Amygdala (tissue), 56 donors: ENCODE measurements around the gene GRID1.

ENCODE experiments used
- DNase-seq, 56 donors: peaks; one replicate each; lab custom pipeline; 2025; lab: John Stamatoyannopoulos, UW

GRID1 gene

DNA sequence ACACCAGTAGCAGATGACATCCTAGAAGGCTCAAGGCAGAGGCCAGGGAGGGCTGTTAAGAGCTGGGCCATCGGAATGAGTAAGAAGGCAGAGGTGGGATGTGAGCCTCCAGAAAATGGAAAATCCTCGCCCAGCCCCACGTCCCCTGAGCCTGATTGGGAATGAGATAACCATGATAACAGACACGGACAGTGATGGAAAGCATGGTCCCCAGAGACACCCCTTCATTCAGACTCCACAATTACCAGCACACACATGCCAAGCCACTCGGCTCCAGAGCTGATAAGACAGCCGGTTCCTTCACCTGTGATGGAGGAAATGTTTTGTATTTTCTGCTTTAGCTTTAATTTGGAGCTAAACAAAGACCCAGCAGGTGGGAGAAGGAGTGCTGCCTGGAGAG is 106.0 kb downstream of the GRID1 start:
- no peak for DNase-seq

DNA sequence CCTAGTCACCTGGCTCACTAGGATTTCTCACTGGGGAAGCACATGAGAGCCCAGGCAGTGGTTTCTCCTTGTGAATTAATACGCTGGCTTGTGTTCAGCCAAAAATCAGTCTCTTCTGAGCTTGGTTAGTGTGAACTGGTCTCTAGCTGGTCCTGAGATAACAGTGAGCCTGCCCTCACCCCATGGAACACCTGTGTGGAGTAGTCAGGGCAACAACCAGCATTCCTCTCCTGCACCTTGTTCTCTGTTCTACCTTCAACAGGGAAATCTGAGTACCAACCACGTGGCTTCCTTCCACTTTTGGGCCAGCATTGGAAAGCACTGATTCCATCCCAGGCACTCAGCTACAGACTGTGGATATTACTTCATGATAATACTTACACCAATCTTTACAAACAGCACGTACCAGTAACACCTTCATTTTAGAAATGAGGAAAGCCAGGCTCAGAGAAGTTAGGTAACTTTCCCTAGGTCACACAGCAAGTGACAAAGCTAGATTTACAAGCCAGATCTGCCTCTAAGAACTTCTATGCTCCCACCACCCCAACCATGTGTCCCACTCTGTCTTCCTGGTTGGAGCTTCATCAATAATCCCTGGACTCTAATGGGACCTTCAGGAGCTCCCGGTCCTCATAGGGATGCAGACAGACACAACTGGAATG is 106.6 kb downstream of the GRID1 start:
- no peak for DNase-seq

DNA sequence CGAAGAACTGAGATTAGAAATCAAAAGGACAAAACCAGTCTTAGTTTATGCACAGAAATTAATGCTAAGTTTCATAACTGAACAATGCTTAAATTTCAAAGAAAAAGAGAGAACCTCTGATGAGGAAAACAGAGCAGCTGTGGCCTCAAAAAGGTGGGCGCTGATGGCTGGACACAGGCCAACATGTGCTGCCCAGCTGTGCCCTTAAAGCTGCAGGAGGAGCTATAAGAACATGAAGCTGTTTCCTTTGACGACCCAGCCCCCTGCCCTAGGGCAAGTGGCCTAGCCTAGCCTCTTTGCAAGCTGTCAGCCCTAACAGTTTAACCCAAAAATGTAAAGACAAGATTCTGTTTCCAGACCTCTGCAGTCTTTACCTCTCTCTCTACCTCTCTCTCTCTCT is 107.7 kb downstream of the GRID1 start:
- no peak for DNase-seq

DNA sequence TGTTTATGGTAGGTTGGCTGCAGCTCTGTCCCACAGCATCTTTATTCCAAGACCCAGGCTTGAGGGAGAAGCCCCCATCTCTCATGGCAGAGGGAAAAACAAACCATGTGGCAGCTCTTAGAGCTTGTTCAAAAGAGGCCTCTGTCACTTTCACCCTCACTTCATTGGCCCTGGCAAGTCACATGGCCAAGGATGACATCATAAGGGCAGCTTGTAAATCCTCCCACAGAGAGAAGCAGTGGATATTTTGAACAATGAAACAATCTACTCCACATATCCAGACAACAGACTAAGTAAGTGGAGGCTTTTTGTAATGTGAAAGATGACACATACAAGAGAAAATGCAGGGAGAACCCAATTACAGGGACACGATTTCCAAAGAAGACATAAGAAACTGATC is 108.1 kb downstream of the GRID1 start:
- peak in 45 of 56 donors; percentile 11 to 89 (median 57) for DNase-seq

DNA sequence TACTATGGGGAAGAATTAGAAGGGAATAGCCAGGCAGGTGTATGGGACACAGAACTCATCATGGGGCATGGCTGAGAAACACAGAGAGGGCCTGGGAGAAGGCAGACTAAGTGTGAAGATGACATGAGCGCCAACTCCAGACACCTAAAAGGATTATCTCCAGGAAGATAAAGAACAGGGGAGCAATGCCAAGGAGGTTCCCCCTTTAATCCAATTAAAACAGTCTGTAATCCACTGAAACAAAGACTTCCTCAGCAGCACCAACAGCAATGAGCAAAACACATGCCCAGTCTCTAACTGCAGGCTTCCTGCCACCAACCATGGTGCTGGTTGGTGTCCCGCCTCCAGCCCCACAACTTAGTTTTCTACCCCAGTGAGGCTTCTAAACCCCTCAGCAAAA is 108.9 kb downstream of the GRID1 start:
- no peak for DNase-seq

DNA sequence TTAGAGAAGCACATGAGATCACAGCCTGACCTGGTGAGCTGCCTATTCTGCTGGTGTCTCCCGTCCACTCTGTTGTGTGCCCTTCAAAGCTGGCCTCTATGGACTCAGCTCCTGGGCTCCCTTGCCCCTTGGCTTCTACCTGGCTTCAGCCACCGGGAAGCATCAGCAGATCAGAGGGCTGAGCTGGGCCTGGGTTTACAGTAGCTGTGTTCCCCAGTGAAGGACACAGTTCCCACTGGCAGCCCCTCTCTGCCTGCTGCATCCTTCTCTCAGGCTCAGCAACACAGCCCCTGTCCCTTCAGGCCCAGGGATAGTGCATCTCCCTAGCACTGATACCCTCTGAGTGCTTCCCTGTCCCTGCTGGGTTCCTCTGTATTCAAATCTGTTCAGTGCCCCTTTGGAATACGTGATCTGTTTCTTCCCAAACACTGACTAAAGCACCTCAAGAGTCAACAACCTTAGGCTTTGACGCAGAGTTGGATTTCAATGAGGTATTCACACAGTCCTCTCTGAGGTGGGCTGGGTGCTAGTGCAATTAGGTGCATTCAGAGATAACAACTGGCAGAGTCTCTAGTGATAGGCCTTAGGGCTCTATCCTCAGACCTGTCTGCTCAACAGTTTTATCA is 109.8 kb downstream of the GRID1 start:
- DNase-seq, result no peak

DNA sequence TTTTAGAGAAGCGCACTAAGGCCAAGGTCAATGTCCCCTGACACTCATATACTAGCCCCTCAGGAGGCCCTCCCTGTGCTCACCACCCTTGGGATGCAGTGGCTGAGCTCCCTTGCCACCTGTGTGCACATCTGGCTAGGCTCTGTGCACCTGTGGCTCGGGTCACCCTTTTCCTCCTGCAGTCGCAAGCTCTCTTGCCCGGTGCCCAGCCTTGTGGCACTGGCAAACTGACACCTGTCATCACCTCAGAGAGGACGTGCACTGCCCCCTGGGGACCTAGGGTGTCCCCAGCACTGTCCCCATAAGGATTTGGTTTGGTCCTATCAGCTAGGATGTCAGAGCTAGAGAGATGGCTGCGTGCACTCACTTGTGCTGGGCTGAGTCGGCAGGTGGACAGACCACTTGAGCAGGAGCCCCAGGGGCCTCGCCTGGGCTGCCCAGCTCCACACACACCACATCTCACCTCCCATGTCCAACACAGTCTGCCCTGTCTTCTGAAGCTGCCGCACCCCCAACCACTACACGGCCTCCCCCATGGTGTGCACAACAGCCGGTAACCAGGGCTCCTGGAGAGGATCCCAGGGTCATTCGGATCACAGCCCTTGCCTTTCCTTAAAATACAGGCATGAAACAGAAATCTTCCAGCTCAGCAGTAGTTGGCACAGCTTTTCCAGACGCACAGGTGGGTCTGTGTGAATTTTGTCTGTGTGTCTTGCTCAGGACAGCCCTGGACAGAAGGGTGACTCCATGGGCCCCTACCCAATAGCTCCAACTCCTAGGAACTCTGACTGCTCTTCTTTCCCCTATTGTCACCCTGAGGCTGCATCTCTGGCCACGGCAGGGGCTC is 111.0 kb downstream of the GRID1 start:
- DNase-seq, result no peak

DNA sequence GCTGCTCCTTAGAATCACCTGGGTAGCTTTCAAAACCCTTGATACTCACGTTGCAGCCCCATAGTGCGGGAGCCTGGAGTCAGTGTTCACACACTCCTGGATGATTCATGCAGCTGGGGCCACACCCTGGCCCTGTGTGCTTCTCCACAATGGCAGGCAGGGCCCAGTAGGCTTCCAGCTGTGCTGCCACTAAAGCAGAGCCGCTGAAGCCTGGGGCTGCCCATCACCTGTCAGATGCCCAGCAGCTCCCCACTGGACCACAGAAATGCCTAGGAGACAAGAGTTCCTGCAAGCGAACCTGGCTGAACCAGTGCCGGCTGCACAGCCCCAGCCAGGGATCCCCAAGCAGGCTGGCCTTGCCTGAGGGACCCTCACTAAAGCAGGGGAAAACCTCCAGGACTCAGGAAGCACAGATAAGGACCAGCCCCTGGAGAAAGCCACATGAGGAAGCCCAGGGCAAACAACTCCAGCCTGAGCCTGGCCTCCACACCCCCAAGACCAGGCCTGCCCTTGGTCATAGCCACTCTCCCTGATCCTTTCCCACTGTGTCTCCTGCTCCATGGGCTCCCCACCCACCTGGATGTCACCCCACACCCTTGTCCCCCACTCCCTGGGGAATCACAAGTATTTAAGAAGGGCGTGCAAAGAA is 111.9 kb downstream of the GRID1 start:
- DNase-seq, result no peak

DNA sequence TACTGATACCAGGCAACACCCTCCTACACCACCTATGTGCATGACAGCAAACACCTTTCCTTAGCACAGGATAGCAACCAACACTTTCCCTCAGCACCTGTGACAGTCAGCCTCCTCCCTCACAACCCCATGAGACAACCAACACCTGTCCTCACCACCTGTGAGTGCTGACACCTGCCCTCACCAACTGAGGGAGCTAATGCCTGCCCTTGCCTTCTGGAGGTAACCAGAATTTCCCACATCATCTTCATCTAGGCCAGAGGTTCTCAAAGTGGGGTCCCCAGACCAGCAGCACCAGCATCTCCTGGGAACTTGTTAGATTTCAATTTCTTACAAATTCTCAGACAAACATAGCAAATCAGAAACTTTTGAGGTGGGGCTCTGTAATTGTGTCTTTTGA is 112.5 kb downstream of the GRID1 start:
- DNase-seq, result no peak

DNA sequence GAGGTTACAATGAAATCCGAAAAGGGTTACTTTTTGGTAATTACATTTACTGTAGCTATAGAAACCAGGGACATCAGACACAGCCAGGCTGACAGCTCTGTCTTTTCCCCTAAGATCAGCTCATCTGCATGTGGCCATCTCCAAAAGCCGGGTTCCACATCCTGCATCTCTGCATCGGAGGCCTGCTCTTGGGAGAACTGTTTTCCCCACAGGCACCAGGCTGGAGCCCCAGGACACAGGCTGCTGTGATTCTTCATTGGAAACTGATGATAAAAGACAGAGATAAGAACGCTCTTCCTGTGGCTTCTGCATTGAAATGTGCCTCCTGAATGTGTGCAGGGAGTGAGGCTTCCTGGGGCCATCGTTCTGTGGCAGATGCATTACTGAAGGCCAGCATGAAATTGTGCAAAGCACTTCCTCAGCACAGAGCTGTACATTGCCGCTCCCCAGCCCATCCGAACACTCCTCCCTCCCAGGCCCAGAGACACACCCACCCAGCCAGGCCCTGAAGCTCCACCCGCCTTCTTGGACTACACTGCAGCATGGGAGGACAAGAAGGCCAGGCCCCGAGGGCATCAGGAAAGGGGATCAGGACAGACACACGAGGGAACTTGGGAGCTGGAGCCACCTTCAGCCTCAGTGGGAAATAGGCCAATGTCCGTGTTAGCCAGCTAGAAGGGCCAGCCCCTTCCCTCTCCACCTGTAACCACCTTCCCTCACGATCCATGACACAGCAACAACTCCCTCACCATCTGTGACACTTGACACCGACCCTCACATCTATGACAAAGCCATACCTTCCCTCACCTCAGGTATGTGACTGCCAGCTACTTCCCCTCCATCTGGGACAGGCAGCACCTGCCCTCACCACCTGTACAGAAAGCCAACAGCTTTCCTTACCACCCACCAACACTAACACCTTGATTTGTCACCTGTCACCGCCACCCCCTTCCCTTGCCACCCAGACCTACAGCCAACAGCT is 113.2 kb downstream of the GRID1 start:
- DNase-seq, result no peak

DNA sequence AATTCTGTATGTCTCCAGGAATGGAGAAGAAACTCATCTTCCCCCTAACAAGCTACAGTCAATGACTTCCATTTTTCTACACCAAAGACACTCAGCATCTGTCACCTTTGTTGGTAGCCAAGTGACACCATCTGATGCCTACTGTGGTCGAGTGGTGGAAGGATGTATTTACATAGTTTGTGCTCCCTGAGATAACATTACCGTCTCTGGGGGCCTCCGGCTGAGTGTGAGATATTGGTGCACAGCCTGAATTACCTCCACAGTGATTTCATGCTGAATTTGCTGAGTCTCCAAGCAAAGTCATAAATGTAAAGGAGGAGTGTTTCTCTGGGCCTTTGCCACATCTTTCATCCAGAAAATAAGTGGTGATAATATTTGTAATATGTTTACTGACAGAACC is 114.0 kb downstream of the GRID1 start:
- no peak for DNase-seq

DNA sequence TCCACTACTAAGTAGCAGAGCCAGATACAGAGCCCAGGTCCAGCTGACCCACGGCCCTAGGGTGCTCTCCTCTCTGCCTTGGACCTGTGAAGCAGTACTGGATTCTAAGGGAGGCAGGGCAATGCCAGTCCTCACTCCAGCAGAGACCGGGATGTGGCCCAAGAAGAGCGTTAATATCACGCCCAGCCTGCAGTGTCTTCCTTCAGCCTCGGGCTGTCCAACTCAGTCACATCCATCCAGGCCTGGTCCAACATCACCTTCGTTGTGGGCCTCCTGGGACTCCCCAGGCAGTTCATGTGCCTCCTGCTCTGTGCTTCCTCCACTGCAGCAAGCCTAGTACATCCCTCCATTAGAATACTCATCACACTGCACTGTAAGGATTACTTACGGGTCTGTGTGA is 114.5 kb downstream of the GRID1 start:
- DNase-seq, result no peak

DNA sequence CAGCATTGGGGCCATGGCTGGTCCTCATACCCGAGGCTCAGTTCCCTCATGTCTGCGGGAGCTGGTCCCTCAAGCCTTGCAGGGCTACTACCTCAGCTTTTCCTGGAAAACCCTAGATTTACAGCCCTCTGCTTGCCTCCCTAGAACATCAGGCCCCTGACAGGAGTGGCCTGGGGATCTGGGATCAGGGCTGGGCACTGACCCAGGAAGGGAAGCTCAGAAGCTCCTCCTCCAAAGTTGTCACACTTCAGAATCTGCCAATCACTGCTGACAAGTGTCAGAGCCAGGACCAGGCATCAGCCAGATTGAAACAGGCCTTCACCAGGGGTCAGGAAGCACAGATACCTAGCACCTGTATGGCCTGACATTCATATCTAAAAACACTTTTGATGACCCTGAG is 115.2 kb downstream of the GRID1 start:
- DNase-seq, result no peak

DNA sequence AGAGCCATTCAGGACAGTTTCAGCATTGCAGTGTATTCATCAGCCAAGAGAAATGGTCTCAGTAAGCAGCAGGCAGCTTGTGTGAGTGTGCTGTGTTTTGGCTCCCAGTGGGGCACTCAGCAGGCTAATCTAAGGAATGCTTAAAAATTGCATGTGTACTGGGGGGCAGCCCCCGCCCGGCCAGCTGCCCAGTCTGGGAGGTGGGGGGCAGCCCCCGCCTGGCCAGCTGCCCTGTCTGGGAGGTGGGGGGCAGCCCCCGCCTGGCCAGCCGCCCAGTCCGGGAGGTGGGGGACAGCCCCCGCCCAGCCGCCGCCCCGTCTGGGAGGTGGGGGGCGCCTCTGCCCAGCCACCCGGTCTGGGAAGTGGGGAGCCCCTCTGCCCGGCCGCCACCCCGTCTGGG is 116.2 kb downstream of the GRID1 start:
- DNase-seq, result peak in 6 of 56 donors; percentile 20 to 46 (median 29)

DNA sequence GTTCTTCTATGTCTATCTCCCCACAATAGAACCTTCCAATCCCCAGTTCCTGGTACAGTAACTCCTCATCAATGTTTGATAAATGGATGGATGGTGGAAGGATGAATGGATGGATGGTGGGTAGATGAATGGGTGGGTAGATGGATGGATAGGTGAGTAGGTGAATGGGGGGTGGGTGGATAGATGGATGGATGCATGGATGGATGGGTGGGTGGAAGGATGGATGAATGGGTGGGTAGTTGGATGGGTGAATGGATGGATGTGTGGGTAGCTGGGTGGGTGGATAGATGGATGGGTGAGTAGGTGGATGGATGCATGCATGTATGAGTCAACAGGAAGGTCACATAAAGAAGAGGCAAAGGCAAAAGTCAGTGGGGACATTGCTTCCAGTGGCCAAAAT is 116.8 kb downstream of the GRID1 start:
- DNase-seq, result no peak

DNA sequence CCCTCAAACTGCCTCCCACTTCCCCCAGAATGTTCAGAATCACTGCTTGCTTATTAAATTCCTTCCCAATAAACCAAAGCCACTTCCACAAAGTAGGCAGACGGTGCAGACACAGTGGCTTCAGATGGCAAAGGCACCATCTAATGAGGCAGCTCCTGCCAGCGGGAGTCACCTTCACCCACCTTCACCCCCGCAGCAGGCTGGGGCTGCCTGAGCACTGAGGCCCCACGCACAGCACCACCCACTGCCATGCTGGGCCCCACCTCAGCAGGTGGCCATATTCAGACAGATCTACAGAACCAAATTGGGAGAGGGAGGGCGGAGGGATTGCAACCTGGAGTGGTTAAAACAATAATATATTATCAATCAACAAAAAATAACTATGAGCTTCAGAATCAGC is 118.5 kb downstream of the GRID1 start:
- no peak for DNase-seq

DNA sequence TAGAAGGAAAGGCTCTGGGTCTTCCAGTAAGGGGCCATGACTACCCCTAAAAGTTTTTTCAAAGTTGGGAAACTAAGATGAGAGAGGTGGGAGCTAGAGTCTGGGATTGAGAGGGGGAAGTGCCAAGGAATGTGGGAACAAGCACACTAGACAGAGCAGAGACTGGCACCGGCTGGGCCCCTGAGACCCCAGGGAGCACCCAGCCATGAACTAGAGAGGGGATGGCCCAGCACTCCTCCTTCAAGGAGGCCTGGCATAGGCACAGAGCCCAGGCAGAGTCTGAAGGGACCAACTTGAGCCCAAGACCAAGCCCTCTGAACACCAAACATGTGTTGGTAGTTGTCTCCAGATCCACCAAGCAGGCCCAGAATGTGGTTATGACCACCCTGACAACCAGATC is 119.0 kb downstream of the GRID1 start:
- DNase-seq, result no peak

DNA sequence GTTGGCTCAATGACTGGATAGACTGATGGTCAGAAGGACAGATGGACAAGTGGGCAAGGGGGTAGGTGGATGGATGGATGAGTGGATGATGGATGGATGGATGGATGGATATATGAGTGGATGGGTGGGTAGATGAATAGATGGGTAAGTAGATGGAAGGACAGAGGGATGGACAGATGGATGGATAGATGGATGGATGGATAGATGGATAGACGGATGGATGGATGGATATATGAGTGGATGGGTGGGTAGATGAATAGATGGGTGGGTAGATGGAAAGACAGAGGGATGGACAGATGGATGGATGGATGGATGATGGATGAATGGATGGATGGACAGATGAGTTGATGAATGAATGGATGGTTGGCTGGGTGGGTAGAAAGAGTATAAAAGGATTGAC is 119.5 kb downstream of the GRID1 start:
- no peak for DNase-seq

DNA sequence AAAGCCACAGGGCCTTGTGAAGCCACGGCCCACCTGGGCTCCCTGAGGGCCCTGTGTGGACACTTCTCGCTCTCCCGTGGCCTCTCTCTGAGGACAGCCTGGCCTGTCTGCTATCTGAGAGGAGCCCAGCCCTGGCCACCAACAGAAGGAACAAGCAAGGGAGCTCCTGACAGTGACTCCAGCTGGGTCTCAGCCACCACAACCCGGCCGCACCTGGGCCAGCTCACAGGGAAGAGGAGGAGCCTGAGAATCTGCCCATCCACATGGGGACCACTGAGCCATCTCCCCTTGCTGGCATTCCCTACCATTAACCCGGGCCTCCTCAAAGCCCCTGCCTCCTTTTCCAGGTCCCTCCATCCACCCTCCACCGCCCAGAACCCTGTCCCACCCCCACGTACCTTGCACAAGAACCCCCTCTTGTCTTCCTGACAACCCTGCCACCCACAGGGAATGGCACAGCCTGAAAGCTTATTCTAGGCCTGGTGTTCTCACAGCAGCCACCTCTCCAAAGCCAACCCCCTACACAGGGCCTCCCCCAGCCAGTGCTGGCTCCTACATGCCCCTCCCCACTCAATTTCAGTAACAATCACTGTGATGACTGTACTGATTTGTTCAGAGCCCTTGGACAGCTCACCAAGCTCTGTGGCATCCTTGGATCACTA is 120.2 kb downstream of the GRID1 start:
- no peak for DNase-seq

DNA sequence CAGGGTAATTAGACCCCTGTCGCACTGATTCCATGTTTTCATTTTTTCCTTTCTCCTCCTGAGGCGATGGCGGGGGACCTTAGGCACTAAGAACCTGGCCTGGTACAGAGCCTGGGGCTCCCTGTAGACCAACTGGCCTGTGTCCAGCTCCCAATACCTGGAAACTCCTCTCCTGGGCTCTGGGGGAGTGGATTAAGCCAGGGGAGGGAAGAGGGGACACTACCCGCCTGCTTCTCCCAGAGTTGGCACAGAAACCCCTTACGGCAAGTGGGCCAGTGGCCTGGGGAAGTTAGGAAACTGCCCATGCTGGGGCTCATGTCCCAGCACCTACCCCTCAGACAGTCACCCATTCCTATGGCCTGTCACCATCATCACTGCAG is 121.6 kb downstream of the GRID1 start:
- DNase-seq, result no peak
